GM13977 (cell line): Measurements from ENCODE around the gene CCIN.

Experiments
- DNase-seq: peaks from one replicate; pipeline ENCODE4 v3.0.0; 2012; ENCODE audit warnings: low spot score
- in situ Hi-C: fragments of 300-500 bp; cut with MboI; formaldehyde crosslinking; loops from one replicate; pipeline ENCODE4 v1.12.0; 2022; ENCODE audit warnings: low sequenced_read_pairs, low pct_unique_long_range_greater_than_20kb, mixed read lengths, inconsistent platforms; ENCODE audit not compliant: unreplicated experiment
- TF ChIP-seq, protein P1 (sequence below): IDR thresholded peaks from 2 replicates; pipeline ENCODE4 v1.5.1; 2012; ENCODE audit warnings: mild to moderate bottlenecking, control low read depth; ENCODE audit not compliant: insufficient read depth; ENCODE audit errors: extremely low read depth, missing control alignments

The CCIN gene

DNA sequence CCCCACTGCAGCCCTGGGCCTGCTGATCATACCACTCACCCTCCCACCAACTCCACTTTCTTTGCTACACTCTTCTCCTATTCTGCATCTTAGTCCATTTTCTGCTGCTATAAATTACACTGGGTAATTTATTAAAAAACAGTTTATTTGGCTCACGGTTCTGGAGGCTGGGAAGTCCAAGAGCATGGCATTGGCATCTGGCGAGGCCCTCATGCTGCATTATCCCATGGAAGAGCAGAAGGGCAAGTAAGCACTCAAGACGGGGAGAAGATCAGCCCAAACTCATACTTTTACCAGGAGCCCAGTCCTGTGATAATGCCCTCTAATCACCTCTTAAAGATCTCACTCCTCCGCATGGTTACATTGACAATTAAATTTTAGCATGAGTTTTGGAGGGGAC lies 23.2 kb upstream of the CCIN start:
- DNase-seq, result no peak
- TF ChIP-seq, protein P1, sequence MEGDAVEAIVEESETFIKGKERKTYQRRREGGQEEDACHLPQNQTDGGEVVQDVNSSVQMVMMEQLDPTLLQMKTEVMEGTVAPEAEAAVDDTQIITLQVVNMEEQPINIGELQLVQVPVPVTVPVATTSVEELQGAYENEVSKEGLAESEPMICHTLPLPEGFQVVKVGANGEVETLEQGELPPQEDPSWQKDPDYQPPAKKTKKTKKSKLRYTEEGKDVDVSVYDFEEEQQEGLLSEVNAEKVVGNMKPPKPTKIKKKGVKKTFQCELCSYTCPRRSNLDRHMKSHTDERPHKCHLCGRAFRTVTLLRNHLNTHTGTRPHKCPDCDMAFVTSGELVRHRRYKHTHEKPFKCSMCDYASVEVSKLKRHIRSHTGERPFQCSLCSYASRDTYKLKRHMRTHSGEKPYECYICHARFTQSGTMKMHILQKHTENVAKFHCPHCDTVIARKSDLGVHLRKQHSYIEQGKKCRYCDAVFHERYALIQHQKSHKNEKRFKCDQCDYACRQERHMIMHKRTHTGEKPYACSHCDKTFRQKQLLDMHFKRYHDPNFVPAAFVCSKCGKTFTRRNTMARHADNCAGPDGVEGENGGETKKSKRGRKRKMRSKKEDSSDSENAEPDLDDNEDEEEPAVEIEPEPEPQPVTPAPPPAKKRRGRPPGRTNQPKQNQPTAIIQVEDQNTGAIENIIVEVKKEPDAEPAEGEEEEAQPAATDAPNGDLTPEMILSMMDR, result no peak
- in situ Hi-C loops, result no loop called here

DNA sequence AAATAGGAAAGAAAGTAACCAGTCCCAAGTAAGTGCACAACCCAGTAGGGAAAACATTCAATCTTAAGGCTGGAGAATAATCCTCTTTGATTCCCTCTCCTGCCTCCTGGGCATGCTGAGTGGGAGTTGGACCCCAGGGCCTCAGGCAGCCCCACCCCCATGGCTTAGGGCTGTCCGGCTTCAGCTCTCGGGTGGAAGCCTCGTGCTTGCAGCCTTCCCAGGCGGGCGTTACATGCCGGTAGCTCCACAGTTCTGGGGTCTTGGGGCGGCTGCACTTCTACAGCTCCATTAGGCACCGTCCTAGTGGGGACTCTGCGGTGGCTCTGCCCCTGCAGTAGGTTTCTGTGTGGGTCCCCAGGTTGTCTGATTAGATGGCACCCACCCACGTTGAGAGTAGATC lies 22.5 kb upstream of the CCIN start:
- DNase-seq, result no peak
- TF ChIP-seq, protein P1, result no peak
- in situ Hi-C loops, result no loop called here

DNA sequence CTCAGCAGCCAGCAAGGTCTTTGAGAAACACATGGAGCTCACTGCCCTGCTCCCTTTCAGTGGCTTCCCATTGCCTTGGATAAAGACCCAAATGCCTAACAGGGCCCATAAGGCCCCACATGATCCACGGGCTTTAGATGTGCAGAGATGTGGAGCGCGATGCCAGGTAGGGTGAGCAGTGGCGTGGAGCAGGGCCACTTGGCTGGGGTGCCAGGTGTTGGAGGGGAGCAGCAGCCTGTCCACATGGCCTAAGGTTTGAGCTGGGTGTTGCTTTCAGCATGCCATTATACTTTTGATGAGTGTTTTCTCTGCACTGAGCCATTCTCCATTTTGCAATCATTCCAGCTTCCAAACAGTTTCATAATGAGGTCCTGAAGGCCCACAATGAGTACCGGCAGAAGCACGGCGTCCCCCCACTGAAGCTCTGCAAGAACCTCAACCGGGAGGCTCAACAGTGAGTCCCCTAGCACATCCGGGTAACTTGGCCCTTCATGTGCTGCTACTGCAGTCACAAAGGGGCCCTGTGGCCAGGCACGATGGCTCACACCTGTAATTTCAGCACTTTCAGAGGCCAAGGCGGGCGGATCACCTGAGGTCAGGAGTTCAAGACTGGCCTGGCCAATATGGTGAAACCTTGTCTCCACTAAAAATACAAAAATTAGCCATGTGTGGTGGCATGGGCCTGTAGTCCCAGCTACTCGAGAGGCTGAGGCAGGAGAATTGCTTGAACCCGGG lies 21.6 kb upstream of the CCIN start:
- no peak for DNase-seq
- TF ChIP-seq, protein P1, result no peak

DNA sequence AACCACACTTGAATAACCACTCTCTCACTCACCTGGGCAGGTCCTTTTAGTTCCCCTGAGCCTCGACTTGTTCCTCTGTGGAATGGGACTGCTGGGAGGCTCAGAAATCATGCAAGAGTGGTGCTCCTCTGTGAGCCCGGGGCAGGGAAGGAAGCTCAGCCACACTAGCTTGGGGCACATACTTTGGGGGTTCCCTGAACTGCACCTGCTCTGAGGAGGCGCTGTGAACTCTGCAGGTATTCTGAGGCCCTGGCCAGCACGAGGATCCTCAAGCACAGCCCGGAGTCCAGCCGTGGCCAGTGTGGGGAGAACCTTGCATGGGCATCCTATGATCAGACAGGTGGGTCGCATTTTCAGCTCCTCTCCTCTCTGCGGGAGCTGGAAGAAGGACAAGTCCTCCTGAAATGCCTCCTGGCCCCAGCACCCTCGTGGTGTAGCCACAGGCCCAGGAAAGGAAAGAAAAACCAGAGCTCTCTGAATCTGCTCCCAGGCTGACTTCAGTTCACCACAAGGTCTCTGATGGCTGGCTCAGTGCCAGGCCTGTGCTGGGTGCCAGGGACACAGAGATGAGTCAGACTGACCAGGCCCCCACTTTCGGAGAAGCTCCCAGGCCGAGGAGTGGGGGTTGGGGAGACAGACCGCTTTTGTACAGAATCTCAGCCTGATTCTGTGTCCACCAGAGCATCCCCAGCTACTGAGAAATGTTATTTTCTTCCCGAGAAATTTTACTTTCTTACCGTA lies 20.7 kb upstream of the CCIN start:
- TF ChIP-seq, protein P1, result no peak
- in situ Hi-C loops, result no loop called here
- DNase-seq, result peak; percentile 70

More for the DNA sequence above, 21.6 kb upstream of the CCIN start:
- in situ Hi-C loops, result no loop called here

DNA sequence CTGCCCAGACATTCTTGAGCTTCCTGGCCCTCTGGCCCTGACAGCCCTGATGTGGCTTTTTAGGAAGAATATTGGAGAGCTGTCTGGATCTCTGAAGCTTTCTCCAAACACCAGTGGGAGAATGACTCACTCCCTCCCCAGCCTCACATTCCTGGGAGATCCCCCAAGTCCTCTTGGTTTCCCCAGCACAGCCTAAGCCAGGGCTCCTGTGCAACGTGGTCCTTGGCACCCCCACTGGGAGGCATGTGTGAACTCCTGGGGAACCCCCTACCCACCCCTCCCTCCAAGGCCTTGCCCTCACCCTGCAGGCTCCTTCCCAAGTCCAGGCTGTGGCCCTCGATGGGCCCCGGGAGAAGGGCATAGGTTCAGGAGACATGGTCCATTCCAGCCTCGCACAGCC lies 20.0 kb upstream of the CCIN start:
- DNase-seq, result no peak
- in situ Hi-C loops, result no loop called here
- TF ChIP-seq, protein P1, result no peak

DNA sequence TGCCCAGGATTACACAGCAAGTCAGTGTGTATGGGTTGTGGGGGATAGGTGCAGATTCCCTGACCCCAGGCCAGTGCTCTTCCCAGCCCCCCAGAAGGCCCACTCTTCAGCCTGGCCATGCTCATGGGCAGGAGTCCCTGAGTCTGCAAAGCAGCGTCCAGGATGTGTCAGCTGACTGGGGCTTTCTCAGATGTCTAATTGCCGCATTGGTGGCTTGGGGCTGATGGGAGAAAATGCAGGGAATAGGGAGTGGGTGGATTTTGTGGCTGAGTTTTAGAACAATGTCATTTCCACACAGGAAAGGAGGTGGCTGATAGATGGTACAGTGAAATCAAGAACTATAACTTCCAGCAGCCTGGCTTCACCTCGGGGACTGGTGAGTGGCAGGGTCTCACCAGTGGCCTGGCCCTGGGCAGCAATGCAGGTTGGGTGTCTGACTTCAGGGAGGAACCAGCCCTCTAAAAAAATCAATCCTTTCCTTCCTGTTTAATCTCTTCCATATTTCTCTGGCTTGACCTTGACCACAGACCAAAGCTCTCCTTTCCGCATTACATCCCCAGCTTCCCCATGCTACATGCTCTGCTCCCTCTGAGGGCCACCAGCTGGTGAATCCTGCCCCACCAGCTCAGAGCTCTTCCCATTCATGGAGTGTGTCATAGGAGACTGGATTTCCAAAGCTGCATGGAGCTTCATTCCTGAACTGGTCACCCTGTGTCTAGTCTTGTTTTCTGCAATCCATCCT lies 18.4 kb upstream of the CCIN start:
- DNase-seq, result no peak
- TF ChIP-seq, protein P1, result no peak
- in situ Hi-C loops, result no loop called here
